Panc1 (cell line): Measurements from ENCODE around the gene ANK3.

Experiments used
- POLR2AphosphoS5 ChIP-seq: IDR thresholded peaks from 2 replicates; pipeline ENCODE4 v1.6.1; 2012; ENCODE audit warnings: mild to moderate bottlenecking, low read depth, low read length, moderate library complexity
- SIN3A ChIP-seq: IDR thresholded peaks from 2 replicates; pipeline ENCODE4 v1.6.1; 2012; ENCODE audit warnings: low read depth, mild to moderate bottlenecking, low read length, moderate library complexity, borderline replicate concordance; ENCODE audit not compliant: insufficient read depth
- TCF7L2 ChIP-seq: IDR thresholded peaks from 2 replicates; pipeline ENCODE4 v1.6.1; 2011; ENCODE audit warnings: mild to moderate bottlenecking, low read depth, low read length, inconsistent platforms
- TF ChIP-seq, protein P1 (sequence below): fragments of 450-650 bp; IDR thresholded peaks from 2 replicates; pipeline ENCODE4 v1.5.1; 2017; ENCODE audit warnings: mild to moderate bottlenecking

DNA sequence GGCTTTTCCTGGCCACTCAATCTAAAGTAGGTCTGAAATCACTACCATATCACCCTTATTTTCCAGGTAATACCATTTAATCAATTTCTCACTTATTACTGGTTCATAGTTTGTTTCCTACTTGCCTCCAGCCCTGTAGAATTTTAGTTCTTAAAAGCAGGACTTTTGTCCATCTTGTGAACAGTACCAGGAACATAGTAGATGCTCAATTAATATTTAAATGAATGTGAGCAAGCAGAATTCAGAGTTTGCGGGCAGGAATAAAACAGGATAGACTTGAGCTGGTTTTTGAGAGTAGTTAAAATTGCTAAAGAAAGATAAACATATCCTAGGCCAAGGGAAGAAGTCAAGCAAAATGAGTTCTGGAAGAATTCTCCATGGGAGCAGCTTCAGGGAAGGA is 77.9 kb downstream of the ANK3 start:
- TF ChIP-seq, protein P1, sequence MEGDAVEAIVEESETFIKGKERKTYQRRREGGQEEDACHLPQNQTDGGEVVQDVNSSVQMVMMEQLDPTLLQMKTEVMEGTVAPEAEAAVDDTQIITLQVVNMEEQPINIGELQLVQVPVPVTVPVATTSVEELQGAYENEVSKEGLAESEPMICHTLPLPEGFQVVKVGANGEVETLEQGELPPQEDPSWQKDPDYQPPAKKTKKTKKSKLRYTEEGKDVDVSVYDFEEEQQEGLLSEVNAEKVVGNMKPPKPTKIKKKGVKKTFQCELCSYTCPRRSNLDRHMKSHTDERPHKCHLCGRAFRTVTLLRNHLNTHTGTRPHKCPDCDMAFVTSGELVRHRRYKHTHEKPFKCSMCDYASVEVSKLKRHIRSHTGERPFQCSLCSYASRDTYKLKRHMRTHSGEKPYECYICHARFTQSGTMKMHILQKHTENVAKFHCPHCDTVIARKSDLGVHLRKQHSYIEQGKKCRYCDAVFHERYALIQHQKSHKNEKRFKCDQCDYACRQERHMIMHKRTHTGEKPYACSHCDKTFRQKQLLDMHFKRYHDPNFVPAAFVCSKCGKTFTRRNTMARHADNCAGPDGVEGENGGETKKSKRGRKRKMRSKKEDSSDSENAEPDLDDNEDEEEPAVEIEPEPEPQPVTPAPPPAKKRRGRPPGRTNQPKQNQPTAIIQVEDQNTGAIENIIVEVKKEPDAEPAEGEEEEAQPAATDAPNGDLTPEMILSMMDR = no peak
- TF ChIP-seq POLR2AphosphoS5 (no peak), SIN3A (no peak), TCF7L2 (no peak)
